Fibroblast of skin of right quadriceps (primary cell): Measurements from ENCODE around the gene ZNF611.

ENCODE experiments used
- DNase-seq: peaks from one replicate; pipeline ENCODE4 v3.0.0-alpha.2; 2013

ZNF611 gene

GRCh38 chr19:52673014-52673413 lies 61.8 kb downstream of the ZNF611 start:
- DNase-seq: no peak

- no peak for DNase-seq
Measured at GRCh38 chr19:52670046-52670445, 64.8 kb downstream of the ZNF611 start.

DNA sequence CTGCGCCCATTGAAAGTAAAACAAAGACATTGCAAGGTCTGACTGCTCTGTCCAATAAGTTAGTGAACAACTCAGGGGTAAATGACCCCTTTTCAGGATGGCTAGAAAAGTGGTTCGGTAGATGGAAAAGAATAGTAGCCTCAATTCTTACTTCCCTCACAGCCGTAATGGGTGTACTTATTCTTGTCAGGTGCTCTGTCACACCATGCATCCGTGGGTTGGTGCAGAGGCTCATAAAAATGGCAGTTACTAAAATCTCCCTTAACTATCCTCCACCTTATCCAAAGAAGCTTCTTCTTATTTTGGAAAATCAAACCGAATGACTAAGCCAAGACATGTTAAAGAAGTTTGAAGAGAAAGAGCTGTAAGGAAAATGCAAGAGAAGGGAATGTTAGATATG lies 65.3 kb downstream of the ZNF611 start:
- no peak for DNase-seq

DNA sequence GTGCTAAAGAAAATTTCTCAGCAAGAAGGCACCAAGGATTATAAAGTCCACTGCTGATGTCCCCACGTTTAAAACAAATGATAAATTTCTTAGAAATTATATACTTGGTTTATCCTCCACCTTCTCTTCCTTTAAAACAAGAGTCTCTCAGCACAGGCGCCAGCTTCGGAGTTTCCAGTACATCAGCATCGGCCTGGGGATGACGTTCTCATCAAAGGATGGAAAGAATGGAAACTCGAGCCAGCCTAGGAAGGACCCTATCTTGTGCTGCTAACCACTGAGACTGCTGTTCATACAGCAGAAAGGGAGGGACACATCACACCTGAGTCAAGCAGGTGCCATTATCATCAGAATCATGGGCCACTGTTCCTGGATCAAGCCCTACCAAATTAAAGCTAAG lies 66.9 kb downstream of the ZNF611 start:
- DNase-seq: no peak

- DNase-seq: no peak
Measured at GRCh38 chr19:52666506-52666905, 68.3 kb downstream of the ZNF611 start.

GRCh38 chr19:52665529-52665928 lies 69.3 kb downstream of the ZNF611 start:
- no peak for DNase-seq

GRCh38 chr19:52665027-52665426 lies 69.8 kb downstream of the ZNF611 start:
- no peak for DNase-seq

GRCh38 chr19:52664461-52664860 lies 70.4 kb downstream of the ZNF611 start:
- DNase-seq: no peak

GRCh38 chr19:52662631-52663030 lies 72.2 kb downstream of the ZNF611 start:
- no peak for DNase-seq

DNA sequence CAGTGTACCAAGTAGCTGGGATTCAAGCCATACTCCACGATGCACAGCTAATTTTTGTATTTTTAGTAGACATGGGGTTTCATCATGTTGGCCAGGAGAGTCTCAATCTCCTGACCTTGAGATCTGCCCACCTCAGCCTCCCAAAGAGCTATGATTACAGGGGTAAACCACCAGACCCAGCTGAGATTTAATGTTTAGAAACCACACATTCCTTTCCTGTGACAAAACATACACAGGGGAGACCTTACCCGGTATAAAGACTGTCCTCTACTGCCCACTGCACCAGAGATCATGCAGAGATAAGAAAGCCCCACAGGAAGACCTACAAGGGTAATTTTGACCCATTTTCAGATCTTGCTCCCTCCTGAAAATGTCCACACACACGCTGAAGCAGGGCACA lies 73.9 kb downstream of the ZNF611 start:
- DNase-seq: no peak

GRCh38 chr19:52659013-52659412 lies 75.8 kb downstream of the ZNF611 start:
- DNase-seq: no peak

GRCh38 chr19:52658595-52658994 lies 76.2 kb downstream of the ZNF611 start:
- no peak for DNase-seq

GRCh38 chr19:52653161-52653560 lies 81.7 kb downstream of the ZNF611 start:
- no peak for DNase-seq
